SHP77 treated with DMSO at 0.1 percent for 48 hours (cell line): ENCODE data around the gene PARD3B.
"Not testable (repeated sequence)": the region's sequence is repeated elsewhere in the genome, so short reads cannot be mapped to it uniquely, and the experiment has no call there.

ENCODE experiments used
- DNase-seq: peaks from one replicate; lab custom pipeline; 2025; lab: John Stamatoyannopoulos, UW

PARD3B gene

DNA sequence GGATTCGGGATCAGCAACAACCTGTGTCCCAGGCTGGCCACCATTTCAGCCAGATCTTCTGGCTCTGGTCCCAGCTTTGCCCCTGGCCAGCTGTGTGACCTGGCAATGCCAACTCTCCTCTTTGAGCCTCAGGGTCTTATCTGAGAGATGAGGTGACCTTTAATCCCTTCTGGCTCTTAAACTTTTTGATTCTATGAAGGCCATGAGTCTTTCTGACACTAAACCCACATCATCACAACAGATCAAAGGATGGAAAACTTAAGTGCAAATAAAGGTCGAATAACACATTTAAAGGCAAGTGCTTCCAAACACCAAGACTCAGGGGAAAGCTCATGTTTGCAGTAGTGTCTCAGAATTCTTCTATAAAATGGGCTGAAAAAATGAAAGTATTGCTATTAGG, 645.3 kb downstream of the PARD3B start:
- no peak for DNase-seq

DNA sequence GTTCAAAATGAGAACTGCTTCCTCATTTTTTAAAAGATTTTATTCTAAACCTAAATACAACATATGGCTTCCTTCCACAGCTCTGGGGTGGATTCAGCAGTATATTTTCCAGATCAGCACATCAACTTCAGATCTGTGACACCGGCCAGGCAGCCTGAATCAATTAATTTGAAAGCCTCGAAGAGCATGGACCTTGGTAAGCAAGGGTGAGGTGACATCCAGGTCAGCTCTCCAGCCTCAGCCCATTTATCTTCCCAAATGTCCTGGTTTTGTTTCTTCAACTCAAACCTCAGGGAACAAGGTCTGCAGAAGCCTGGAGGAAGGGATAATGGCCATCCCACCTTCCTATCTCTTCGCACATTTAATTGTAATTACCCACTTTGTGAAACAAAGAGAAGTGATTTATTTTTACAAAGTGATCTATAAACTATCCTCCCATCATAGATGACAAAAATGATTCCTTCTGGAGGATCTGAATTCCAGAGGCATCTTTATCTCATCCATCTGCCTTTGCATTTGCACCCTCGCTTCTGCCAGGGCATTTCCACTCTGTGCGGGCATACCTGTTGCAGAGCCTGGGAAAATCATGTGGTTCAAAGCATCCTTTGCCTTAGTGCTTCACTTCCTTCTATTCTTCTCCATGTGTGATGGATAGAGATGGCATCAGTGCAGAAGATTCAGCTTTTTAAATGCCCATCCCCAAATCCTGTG, 648.0 kb downstream of the PARD3B start:
- DNase-seq, result no peak

GRCh38 chr2:205193836-205194228, 648.6 kb downstream of the PARD3B start:
- no peak for DNase-seq

DNA sequence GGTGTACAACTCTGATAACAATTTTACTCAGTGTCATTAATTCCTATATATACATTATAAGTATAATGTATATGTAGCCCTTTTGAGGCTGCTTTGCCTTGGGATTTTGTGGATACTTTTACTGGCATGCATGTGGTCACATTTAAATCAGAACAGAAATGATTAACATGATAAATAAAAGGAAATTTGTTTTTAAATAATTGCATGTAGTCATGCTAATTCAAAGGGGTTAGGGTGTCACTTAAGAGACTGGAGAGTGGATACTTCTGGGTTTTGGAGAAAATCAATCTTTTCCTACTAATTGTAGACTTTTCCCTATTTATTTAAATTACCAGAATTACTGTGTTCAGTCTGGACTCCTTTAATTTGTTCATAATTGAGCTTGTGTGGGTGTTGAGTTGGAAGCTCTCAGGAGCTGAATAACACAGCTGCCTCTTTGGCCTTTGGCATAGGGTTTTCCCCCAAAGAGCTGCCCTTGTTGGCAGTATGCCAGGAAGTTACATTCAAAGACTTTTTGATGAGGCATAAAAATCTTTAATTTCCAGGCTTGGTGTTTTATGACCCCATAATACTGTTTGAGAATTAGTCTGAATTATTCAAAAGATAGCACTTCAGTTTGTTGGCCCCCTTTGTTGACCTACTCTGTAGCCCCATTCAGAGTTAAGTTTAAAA, 652.3 kb downstream of the PARD3B start:
- DNase-seq, result no peak

DNA sequence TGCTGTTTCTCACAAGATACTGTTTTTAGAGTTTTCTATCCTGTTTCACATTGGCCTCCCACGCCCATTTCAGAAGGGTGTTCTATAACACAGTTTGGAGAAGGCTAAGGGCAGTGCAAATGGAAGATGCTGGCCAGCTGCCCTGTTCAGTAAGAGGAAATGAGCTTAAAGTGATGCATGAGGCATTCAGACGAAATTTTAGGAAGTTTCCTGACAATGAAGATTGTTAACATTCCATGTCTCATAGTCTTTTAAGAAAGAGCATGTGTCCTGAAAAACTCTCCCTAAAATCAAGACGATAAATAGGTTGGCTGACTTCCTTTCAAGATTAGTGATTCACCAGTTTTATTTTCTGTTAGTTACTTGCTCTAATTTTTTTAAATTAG, 652.9 kb downstream of the PARD3B start:
- no peak for DNase-seq

GRCh38 chr2:205199165-205199850, 654.0 kb downstream of the PARD3B start:
- DNase-seq, result no peak

GRCh38 chr2:205210494-205210893, 665.2 kb downstream of the PARD3B start:
- no peak for DNase-seq

GRCh38 chr2:205212357-205212756, 667.1 kb downstream of the PARD3B start:
- DNase-seq, result no peak

- no peak for DNase-seq
These were observed 670.8 kb downstream of the PARD3B start for GRCh38 chr2:205216092-205216491.

GRCh38 chr2:205216580-205216979, 671.3 kb downstream of the PARD3B start:
- DNase-seq, result no peak

GRCh38 chr2:205217004-205217403, 671.7 kb downstream of the PARD3B start:
- DNase-seq, result no peak

- DNase-seq, result no peak
These were observed 672.8 kb downstream of the PARD3B start for GRCh38 chr2:205218056-205218455.

GRCh38 chr2:205218816-205219215, 673.5 kb downstream of the PARD3B start:
- DNase-seq, result not testable (repeated sequence)

- no peak for DNase-seq
These were observed 675.3 kb downstream of the PARD3B start for GRCh38 chr2:205220559-205220958.

DNA sequence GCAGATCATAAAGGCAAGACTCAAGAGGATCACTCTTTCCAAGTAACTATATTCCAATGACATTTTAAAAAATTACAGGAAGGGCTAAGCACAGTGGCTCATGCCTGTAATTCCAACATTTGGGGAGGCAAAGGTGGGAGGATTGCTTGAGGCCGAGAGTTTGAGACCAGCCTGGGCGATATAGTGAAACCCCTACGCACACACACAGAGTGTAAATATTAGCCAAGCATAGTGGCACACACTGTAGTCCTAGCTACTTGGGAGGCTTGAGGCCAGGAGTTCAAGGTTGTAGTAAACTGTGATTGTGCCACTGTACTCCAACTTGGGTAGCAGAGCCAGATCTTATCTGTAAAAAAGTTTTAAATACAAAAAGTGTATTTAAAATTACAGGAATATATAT, 686.8 kb downstream of the PARD3B start:
- DNase-seq, result no peak

GRCh38 chr2:205235434-205235833, 690.2 kb downstream of the PARD3B start:
- DNase-seq, result no peak

DNA sequence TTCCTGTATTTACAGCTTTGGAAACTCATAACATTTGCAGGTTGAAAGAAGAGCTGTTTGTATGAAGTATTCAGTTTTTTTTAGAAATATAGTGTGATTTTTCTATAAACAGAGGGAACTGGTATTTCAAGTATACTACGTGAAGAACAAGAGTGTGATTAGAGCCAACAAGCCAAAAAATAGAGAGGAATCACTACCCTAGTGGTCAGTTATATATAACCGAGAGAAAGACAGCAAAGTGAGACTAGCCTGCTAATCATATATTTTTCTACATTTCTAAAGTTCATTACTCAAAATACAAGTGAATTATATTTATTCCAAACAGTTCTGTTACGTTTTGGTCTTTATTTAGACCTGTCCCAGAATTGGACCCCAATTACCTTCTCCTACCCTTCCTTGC, 692.2 kb downstream of the PARD3B start:
- DNase-seq, result no peak

- DNase-seq, result no peak
These were observed 699.7 kb downstream of the PARD3B start for GRCh38 chr2:205245001-205245400.

DNA sequence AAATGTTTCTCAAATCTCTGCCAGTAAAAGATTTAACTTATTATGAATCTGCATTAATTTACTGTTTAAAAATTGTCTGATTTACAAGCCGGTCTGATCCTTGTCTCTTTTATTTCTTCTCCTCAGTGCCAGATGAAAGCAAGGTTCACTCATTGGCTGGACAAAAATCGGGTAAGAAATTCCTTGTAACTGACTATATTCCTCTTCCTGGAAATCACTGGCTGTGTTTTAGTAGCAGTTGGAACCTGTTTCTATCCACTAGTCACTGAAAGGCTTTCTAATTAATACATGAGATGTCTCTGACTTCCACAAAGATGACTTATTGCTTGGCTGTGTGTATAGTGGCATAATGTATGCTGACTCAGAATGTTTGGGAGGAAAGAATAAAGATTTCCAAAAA, 700.4 kb downstream of the PARD3B start:
- no peak for DNase-seq

- DNase-seq, result no peak
These were observed 713.8 kb downstream of the PARD3B start for GRCh38 chr2:205259121-205259520.

GRCh38 chr2:205261516-205262020, 716.3 kb downstream of the PARD3B start:
- no peak for DNase-seq

GRCh38 chr2:205267323-205267722, 722.0 kb downstream of the PARD3B start:
- no peak for DNase-seq

DNA sequence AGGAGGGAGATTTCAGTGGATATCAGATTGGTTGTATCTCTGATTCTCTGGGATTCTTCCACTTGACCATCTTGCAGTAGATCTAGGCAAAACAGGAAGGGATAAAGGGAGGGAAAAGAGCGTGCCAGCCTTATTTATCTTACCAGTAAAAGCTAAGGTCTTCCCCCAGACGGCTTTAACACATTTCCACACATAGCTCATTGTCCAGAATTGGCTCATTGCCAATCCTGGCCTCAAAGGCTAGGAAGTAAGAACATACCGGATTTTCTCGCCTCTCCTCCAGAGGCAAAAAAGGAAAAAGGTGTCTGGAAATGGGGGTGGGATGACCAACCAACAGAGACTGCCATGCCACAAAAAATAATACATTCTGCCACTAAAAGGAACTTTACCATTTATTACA, 725.4 kb downstream of the PARD3B start:
- no peak for DNase-seq
